HG03139 (cell line): ENCODE data around the gene C1QL3.

Experiments used
- ATAC-seq: cut with Tn5 transposase; IDR thresholded peaks from one replicate; pipeline ENCODE4 v1.9.1; 2021; ENCODE audit not compliant: unreplicated experiment

Gene C1QL3

GRCh38 chr10:16493884-16494536 lies 27.7 kb downstream of the C1QL3 start:
- no peak for ATAC-seq

- no peak for ATAC-seq
These were observed 29.7 kb downstream of the C1QL3 start for GRCh38 chr10:16491933-16492332.

- no peak for ATAC-seq
These were observed 31.2 kb downstream of the C1QL3 start for GRCh38 chr10:16490511-16490910.

- no peak for ATAC-seq
These were observed 38.3 kb downstream of the C1QL3 start for GRCh38 chr10:16483241-16483917.

- ATAC-seq, result no peak
These were observed 40.5 kb downstream of the C1QL3 start for GRCh38 chr10:16481052-16481728.

- ATAC-seq, result no peak
These were observed 42.9 kb downstream of the C1QL3 start for GRCh38 chr10:16478801-16479200.

GRCh38 chr10:16477757-16478156 lies 43.9 kb downstream of the C1QL3 start:
- ATAC-seq, result no peak

- no peak for ATAC-seq
These were observed 48.9 kb downstream of the C1QL3 start for GRCh38 chr10:16472828-16473227.

- ATAC-seq, result no peak
These were observed 50.9 kb downstream of the C1QL3 start for GRCh38 chr10:16470747-16471146.

GRCh38 chr10:16466001-16466400 lies 55.7 kb downstream of the C1QL3 start:
- no peak for ATAC-seq
